Smooth muscle cell (in vitro differentiated cells): ENCODE measurements around the gene DACH1. TPM values are rescaled to one million over a fixed set of nuclear protein-coding genes. Genes with fewer than 3 reads are reported as not detected.

ENCODE experiments used
- DNase-seq: peaks from one replicate; lab custom pipeline; 2025; ENCODE audit not compliant: unreplicated experiment; lab: John Stamatoyannopoulos, UW
- H2AFZ ChIP-seq: fragments of 200-600 bp; sonication (generic); 2 replicates; pipeline ENCODE4 v1.6.0; 2016; ENCODE audit warnings: antibody characterized with exemption, low read depth, mild to moderate bottlenecking
- H3F3A ChIP-seq: fragments of 200-600 bp; sonication (generic); 2 replicates; pipeline ENCODE4 v1.6.0; 2017; ENCODE audit warnings: antibody characterized with exemption, low read depth
- H3K27ac ChIP-seq: fragments of 200-600 bp; sonication (generic); 2 replicates; pipeline ENCODE4 v1.5.1; 2016; ENCODE audit warnings: low read depth, mild to moderate bottlenecking
- H3K27me3 ChIP-seq: fragments of 200-600 bp; sonication (generic); 2 replicates; pipeline ENCODE4 v1.6.1; 2016; ENCODE audit warnings: low read depth, mild to moderate bottlenecking
- H3K36me3 ChIP-seq: fragments of 200-600 bp; sonication (generic); 2 replicates; pipeline ENCODE4 v1.5.1; 2016; ENCODE audit warnings: low read depth
- H3K4me1 ChIP-seq: fragments of 200-600 bp; sonication (generic); 2 replicates; pipeline ENCODE4 v1.5.1; 2016; ENCODE audit warnings: low read depth
- H3K4me2 ChIP-seq: fragments of 200-600 bp; sonication (generic); 2 replicates; pipeline ENCODE4 v1.6.0; 2016; ENCODE audit warnings: mild to moderate bottlenecking
- H3K4me3 ChIP-seq: fragments of 200-600 bp; sonication (generic); 2 replicates; pipeline ENCODE4 v1.5.1; 2016; ENCODE audit warnings: mild to moderate bottlenecking
- H3K79me2 ChIP-seq: fragments of 200-600 bp; sonication (generic); 2 replicates; pipeline ENCODE4 v1.6.0; 2016; ENCODE audit warnings: low read depth, mild to moderate bottlenecking
- H3K9ac ChIP-seq: fragments of 200-600 bp; sonication (generic); 2 replicates; pipeline ENCODE4 v1.6.0; 2016; ENCODE audit warnings: low read depth
- H3K9me3 ChIP-seq: fragments of 200-600 bp; sonication (generic); replicated peaks from 2 replicates; pipeline ENCODE4 v1.5.1; 2016; ENCODE audit warnings: low read depth
- H4K20me1 ChIP-seq: fragments of 200-600 bp; sonication (generic); 2 replicates; pipeline ENCODE4 v1.6.0; 2016; ENCODE audit warnings: low read depth
- WGBS: methylation state at CpG from one replicate; pipeline ENCODE4 v1.1.7; 2016; ENCODE audit warnings: low lambda C conversion rate; 5-methylcytosine and 5-hydroxymethylcytosine counted together
- polyA plus RNA-seq: library from polyadenylated mRNA; unstranded; fragments of >200 nt; fragmentation: Nextera tagmentation; extraction: Ambion mirVana; gene quantifications from 2 replicates; pipeline ENCODE4 v1.2.1, GENCODE V29; 2016
- total RNA-seq: library from RNA; depleted of rRNA; stranded (reverse); fragments of >200 nt; gene quantifications from 2 replicates; pipeline ENCODE4 v1.2.3, GENCODE V29; 2014
- TF ChIP-seq, protein P1 (sequence below): fragments of 200-600 bp; sonication (generic); IDR thresholded peaks from 2 replicates; pipeline ENCODE4 v1.5.1; 2017; ENCODE audit warnings: borderline replicate concordance, mild to moderate bottlenecking, antibody characterized with exemption; ENCODE audit not compliant: insufficient read depth, poor library complexity, severe bottlenecking

DACH1 gene
- total and polyA plus RNA-seq, 2 experiments from 2014 or later: 0.33 to 1.6 TPM

DNA sequence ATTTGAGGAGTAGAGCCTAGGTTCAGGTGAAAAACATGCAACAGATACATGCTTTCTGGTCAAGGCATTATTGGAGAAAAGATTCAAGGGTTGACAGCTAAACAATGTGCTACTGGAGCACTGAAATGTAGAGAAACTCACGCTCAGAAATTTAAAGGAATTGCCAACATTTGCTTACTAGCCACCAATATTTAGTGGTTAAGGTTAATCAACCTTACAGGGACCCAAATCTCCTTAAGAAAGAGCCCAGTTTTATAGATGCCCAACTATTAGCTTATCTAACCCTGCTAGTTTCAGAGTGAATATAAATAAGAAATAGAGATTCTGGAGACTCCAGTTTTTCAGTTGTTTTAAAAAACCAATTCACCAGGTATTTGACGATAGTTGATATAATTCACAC is 203.6 kb downstream of the DACH1 start:
- Histone ChIP-seq H3K9ac (no peak overlapping the region), H3K36me3 (no peaks in the 10 kb centered on the region)

GRCh38 chr13:71661921-71662320 is 205.1 kb downstream of the DACH1 start:
- peaks cover 4% of the 10 kb centered on the region for H3F3A ChIP-seq
- H3K27me3 ChIP-seq: no peaks in the 10 kb centered on the region
- H3K27ac ChIP-seq: no peak overlapping the region
- WGBS: 91% methylated on average over 3 of the region's 3 CpGs
- no peaks in the 10 kb centered on the region for H3K36me3 ChIP-seq
- no peaks in the 10 kb centered on the region for H3K9me3 ChIP-seq
- no peaks in the 10 kb centered on the region for H3K79me2 ChIP-seq
- TF ChIP-seq, protein P1, sequence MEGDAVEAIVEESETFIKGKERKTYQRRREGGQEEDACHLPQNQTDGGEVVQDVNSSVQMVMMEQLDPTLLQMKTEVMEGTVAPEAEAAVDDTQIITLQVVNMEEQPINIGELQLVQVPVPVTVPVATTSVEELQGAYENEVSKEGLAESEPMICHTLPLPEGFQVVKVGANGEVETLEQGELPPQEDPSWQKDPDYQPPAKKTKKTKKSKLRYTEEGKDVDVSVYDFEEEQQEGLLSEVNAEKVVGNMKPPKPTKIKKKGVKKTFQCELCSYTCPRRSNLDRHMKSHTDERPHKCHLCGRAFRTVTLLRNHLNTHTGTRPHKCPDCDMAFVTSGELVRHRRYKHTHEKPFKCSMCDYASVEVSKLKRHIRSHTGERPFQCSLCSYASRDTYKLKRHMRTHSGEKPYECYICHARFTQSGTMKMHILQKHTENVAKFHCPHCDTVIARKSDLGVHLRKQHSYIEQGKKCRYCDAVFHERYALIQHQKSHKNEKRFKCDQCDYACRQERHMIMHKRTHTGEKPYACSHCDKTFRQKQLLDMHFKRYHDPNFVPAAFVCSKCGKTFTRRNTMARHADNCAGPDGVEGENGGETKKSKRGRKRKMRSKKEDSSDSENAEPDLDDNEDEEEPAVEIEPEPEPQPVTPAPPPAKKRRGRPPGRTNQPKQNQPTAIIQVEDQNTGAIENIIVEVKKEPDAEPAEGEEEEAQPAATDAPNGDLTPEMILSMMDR: no peak
- no peak for DNase-seq
- no peak overlapping the region for H3K9ac ChIP-seq
- H4K20me1 ChIP-seq: no peaks in the 10 kb centered on the region
- no peaks in the 10 kb centered on the region for H3K4me1 ChIP-seq
- no peak overlapping the region for H3K4me2 ChIP-seq
- no peak overlapping the region for H3K4me3 ChIP-seq
- no peak overlapping the region for H2AFZ ChIP-seq

More for the DNA sequence above, 203.6 kb downstream of the DACH1 start:
- no peak for DNase-seq
- no peaks in the 10 kb centered on the region for H3K79me2 ChIP-seq
- no peaks in the 10 kb centered on the region for H3K4me1 ChIP-seq
- no peaks in the 10 kb centered on the region for H3K27me3 ChIP-seq
- H3K4me3 ChIP-seq: no peak overlapping the region
- no peak overlapping the region for H3K4me2 ChIP-seq
- TF ChIP-seq, protein P1: no peak
- 93% methylated on average over 2 of the region's 2 CpGs for WGBS
- H2AFZ ChIP-seq: peak overlapping the region; percentile 13
- H3K9me3 ChIP-seq: no peaks in the 10 kb centered on the region
- peaks cover 4% of the 10 kb centered on the region for H3F3A ChIP-seq
- H3K27ac ChIP-seq: no peak overlapping the region
- H4K20me1 ChIP-seq: no peaks in the 10 kb centered on the region

DNA sequence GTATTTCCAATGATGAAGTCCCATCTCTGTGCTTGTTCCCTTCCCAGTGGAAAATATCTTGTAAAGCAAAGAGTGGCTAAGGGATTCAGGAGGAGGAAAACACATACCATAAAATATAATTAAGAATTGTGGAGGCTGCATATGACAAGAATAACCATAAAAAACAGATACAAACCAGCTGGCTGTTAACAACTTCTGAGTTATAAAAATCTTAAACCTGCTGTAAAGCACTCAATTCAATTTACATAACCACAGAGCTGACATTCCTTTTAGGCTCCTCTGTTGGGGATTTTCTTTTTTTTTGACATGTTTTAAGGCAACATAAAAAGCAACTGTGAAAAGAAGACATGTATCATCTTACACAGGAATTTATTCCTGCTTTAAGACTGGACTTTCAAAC is 207.6 kb downstream of the DACH1 start:
- H3K36me3 ChIP-seq: no peaks in the 10 kb centered on the region
- no peak overlapping the region for H3K4me3 ChIP-seq
- no peak overlapping the region for H3K9ac ChIP-seq
- H3F3A ChIP-seq: peaks cover 4% of the 10 kb centered on the region
- no peaks in the 10 kb centered on the region for H3K9me3 ChIP-seq
- H3K4me2 ChIP-seq: peak overlapping the region; percentile 1
- no peak for DNase-seq
- peak overlapping the region; percentile 67 for H2AFZ ChIP-seq
- H3K27ac ChIP-seq: no peak overlapping the region
- no peaks in the 10 kb centered on the region for H3K4me1 ChIP-seq
- no peaks in the 10 kb centered on the region for H3K79me2 ChIP-seq
- TF ChIP-seq, protein P1: no peak
- H3K27me3 ChIP-seq: no peaks in the 10 kb centered on the region
- H4K20me1 ChIP-seq: no peaks in the 10 kb centered on the region

DNA sequence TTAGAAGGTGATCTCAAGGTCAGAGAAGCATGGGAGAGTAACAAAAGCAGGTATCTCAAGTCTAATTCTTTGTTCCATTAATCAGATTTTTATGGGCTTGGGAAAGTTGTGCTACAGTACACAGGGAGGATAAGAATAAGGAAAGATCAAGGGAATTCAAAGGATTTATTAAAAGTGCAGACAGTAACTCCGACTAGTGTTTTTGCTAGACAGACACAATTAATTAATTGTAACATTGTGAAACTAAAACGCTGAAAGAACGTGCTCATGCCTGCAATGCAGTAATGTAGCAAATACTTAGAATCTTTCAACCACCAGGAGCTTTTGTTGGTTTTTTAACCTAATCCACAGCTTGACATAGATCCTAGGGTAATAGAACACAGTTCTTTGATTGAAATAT is 221.5 kb downstream of the DACH1 start:
- H3K27me3 ChIP-seq: no peaks in the 10 kb centered on the region
- no peak for DNase-seq
- H3K27ac ChIP-seq: no peak overlapping the region
- no peaks in the 10 kb centered on the region for H3F3A ChIP-seq
- TF ChIP-seq, protein P1: no peak
- H3K4me2 ChIP-seq: no peak overlapping the region
- no peak overlapping the region for H2AFZ ChIP-seq
- no peaks in the 10 kb centered on the region for H4K20me1 ChIP-seq
- no peaks in the 10 kb centered on the region for H3K4me1 ChIP-seq
- no peak overlapping the region for H3K4me3 ChIP-seq
- WGBS: 76% methylated on average over 3 of the region's 3 CpGs
- no peaks in the 10 kb centered on the region for H3K79me2 ChIP-seq
- no peaks in the 10 kb centered on the region for H3K9me3 ChIP-seq
- no peak overlapping the region for H3K9ac ChIP-seq
- H3K36me3 ChIP-seq: no peaks in the 10 kb centered on the region
